GM12873 (cell line): ENCODE data around the gene RPL10A.

Source experiments
- CTCF ChIP-seq: IDR thresholded peaks from 2 replicates; pipeline ENCODE4 v1.5.1; 2012; ENCODE audit warnings: low read depth, mild to moderate bottlenecking, moderate library complexity, low read length, control low read depth; ENCODE audit not compliant: insufficient read depth; ENCODE audit errors: missing control alignments

Gene RPL10A

GRCh38 chr6:35496036-35496840, 28.0 kb downstream of the RPL10A start:
- TF ChIP-seq CTCF: no peak

- no peak for TF ChIP-seq CTCF
Measured at GRCh38 chr6:35496841-35497570, 28.8 kb downstream of the RPL10A start, which contains the start of gene TEAD3. Gene TEAD3 (minus strand): TSS chr6:35497079.

GRCh38 chr6:35497571-35498421, 29.6 kb downstream of the RPL10A start:
- no peak for TF ChIP-seq CTCF

- TF ChIP-seq CTCF: no peak
Measured at GRCh38 chr6:35498422-35499067, 30.3 kb downstream of the RPL10A start.

GRCh38 chr6:35499372-35499771, 31.2 kb downstream of the RPL10A start:
- TF ChIP-seq CTCF: no peak

GRCh38 chr6:35500782-35501181, 32.6 kb downstream of the RPL10A start:
- no peak for TF ChIP-seq CTCF
